Activated CD4-positive, alpha-beta T cell treated with anti-CD3 and anti-CD28 coated beads, Interleukin-2, amount 50 U/mL, for 48 hours (primary cell): ENCODE data around the gene SPTB.
A peak's percentile ranks its signal among the peaks of the same experiment; 100 is the strongest.

Experiments
- DNase-seq, 2 experiments: peaks; one replicate each; pipeline ENCODE4 v3.0.0-alpha.2; 2020

Gene SPTB

GRCh38 chr14:64848239-64848638 is 31.5 kb downstream of the SPTB start:
- no peak for DNase-seq

DNA sequence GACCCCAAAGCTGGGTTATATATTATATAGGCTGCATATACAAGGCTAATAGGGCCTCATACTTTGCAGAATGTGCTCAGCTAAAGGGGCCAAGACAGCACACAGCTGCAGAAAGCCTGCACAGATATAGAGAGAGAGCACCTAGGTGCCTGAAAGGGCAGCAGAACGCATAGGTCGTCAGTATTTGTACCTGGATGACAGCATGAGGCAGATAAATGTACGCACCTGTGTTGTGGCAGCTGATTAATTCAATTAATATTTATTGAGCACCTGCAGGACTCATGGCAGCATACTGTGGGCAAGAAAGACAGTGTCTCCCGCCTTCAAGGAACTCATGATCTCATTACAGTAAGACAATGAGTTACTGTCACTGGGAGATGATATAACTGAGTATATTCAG is 33.4 kb downstream of the SPTB start:
- DNase-seq = no peak

GRCh38 chr14:64845878-64846277 is 33.8 kb downstream of the SPTB start:
- no peak for DNase-seq

- DNase-seq = no peak
Observed at GRCh38 chr14:64844969-64845536, 34.7 kb downstream of the SPTB start.

- no peak for DNase-seq
Observed at GRCh38 chr14:64844272-64844671, 35.4 kb downstream of the SPTB start.

GRCh38 chr14:64843548-64843947 is 36.2 kb downstream of the SPTB start:
- no peak for DNase-seq

GRCh38 chr14:64841772-64842750 is 37.6 kb downstream of the SPTB start:
- no peak for DNase-seq

- no peak for DNase-seq
Observed at GRCh38 chr14:64841121-64841651, 38.5 kb downstream of the SPTB start.

DNA sequence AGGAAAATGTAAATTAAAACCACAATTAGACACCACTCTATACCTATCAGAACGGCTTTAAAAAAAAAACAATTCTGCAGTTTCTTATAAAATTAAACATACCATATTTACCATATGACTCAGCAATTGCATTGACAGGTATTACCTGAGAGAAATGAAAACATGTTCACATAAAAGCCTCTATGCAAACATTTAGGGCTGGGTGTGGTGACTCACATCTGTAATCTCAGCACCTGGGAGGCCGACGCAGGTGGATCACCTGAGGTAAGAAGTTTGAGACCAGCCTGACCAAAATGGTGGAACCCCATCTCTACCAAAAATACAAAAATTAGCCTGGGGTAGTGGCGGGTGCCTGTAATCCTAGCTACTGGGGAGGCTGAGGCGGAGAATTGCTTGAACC is 41.1 kb downstream of the SPTB start:
- DNase-seq = no peak

- no peak for DNase-seq
Observed at GRCh38 chr14:64835431-64835830, 44.3 kb downstream of the SPTB start.

DNA sequence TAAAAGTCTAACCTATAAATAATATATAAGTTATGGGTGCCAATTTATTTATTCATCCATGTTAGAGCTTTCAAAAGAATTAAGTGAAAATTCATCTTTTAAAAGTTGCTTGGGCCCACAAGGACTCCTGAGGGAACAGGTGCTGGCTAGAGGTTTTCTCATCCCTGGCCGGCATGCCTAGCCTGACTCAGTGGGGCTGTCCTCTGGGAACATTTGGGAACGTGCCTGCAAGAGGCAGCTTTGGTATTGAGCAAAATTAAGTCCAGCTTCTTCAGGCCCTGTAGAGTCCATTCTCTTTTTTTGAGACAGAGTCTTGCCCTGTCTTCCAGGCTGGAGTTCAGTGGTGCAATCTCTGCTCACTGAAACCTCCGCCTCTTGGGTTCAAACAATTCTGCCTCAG is 44.7 kb downstream of the SPTB start:
- no peak for DNase-seq

DNA sequence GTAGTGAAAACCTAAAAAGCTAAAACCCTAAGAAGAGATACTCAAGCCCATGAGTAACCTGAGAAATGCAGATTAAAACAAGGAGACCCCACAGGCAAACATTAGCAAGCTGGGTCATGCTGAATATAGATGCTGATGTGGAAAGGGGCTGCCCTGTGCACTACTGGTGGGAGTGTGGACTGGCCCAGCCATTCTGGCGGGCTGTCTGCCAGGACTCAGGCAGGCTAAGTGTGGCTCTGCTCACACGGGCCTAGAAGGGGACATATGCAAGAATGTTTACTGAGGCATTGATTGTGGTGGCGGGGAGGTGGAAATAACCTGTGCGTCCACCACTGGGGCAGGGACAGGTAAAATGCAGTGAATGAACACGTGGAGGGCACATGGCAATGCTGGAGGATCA is 48.3 kb downstream of the SPTB start:
- no peak for DNase-seq

DNA sequence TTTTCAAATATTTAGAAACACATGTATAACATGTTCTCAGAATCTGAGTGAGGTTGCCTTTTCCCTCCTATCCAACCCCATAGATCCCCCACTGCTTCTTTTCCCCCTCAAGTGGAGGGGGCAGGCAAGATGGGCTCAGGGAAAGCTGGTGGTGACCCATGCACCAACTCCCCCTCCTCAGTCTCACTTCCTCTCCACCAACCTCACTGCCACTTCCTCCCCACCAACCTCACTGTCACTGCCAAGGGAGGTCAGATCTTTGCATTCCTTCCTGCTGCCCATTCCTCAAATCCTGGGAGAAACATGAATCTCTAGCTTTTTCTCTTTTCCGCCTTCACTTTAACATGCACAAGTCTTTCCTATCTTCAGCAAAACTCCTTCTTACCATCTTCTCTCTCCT is 48.7 kb downstream of the SPTB start:
- no peak for DNase-seq

DNA sequence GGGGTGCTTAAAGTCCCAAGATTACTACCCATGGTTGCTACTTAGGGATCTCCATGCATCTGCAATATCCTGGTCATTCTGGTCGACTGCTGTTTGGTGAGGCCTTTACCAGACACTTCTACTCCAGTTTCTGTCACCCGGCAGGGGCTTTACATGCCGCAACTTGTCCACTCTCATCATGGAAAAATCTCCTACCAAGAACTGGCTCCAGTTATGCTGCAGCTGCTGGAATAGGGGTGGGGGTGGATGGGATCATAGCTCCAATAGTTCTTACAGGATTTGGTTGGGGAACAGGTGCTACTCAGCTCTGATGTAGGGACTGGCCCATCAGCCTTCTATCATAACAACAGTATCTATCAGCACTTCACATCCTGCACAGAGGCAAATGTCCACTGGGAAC is 51.6 kb downstream of the SPTB start:
- no peak for DNase-seq

GRCh38 chr14:64826845-64827244 is 52.9 kb downstream of the SPTB start:
- no peak for DNase-seq

GRCh38 chr14:64826333-64826732 is 53.4 kb downstream of the SPTB start:
- no peak for DNase-seq

- DNase-seq = no peak
Observed at GRCh38 chr14:64825509-64825908, 54.2 kb downstream of the SPTB start.

DNA sequence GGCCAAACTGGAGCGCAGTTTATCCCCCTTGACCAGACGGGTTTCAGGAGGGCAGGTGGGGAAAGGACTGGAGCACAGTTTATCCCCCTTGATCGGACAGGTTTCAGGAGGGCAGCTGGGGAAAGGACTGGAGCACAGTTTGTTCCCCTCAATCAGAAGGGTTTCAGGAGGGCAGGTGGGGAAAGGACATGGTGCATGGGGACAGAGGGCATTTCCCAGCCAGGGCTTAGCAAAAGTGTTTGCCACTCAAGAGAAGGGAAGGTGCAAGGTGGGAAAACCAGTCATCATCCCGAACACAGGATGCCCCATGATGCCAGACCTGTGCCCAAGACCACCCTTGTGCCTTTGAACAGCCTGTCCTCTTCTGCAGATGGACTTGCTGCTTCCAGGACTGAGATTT is 54.7 kb downstream of the SPTB start:
- DNase-seq = no peak

DNA sequence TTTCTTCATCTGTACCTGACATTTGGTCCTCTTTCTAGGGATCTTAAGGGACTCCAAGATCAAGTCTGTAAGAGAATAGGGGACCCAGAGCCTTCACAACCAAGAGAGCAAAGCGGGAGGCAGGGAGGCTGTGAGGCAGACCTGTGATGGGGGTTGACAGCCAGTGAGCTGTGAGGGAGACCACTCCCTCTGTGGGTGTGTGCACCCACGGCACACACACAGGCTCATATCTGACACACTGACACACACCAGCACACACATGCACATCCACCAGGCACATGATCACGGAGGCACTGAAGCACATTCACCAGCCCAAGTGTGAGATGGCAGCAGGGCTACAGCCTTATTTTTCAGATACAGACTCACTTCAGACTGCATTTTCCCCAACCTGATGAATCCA is 55.2 kb downstream of the SPTB start:
- no peak for DNase-seq

DNA sequence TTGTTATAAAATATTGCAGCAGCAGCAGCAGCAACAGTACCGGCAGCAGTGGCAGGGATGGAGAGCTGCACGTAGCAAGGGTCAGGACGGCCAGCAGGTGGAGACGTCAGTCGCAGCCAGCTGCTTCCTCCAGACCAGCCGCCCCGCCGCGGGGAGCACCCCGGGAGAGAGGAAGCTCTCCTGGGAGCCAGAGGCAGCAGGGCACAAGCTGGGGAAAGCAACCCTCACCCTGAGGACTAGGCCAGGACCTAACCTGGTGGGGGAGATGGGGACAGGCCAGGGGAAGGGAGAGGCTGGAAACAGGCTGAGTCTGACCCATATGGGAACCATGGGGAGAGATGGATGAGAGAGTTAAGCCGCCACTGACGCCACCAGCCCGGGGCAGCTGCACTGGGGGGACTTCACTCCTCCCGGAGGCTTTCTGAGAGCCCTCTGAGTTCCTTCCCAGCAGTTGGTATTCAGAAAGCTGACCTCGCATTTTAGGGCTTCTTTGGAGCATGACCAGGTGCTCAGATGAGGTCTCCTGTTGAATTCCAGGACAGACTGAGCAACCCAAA is 56.3 kb downstream of the SPTB start:
- DNase-seq = peak; percentile 74 to 79

GRCh38 chr14:64821651-64822050 is 58.1 kb downstream of the SPTB start:
- no peak for DNase-seq

DNA sequence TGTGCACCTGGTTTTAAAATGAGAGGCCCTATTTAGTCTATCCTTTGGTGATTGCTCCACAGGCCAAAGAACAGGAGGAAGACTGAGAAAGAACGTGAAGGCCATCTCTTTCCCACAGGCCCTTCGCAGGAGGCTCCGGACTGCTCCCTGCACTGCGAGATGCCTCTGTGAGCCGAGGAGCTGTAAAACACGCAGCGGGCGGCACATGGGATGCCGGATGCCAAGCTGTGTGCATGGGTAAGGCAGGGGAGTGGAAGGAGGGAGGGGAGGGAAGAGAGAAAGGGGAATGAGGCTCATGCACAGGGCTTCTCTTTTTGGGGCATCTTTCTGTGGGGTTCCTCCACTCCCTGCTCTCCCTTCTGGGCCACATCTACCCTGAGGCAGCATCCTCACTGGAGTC is 61.6 kb downstream of the SPTB start:
- no peak for DNase-seq

- no peak for DNase-seq
Observed at GRCh38 chr14:64817631-64818030, 62.1 kb downstream of the SPTB start.

- DNase-seq = no peak
Observed at GRCh38 chr14:64816221-64816783, 63.4 kb downstream of the SPTB start.
